ENCODE measurements around the gene CLDN5.

- TF ChIP-seq CTCF (IDR thresholded peaks at IDR 0.05) (no peak), POLR2A (IDR thresholded peaks at IDR 0.05) (no peak), POLR2AphosphoS5 (IDR thresholded peaks at IDR 0.05; ENCODE audit: insufficient read depth in 1 of 2, low read depth in 1 of 2) (no peak)
Measured at GRCh38 chr22:19506212-19506611, 18.0 kb downstream of the CLDN5 start.
